ENCODE results near the gene VASH1. TPM values are rescaled to one million over a fixed set of nuclear protein-coding genes. Genes with fewer than 3 reads are reported as not detected.

Gene VASH1
- polyA plus RNA-seq, 3 donors: 2.1 to 24.5 (median 8.7) TPM

Other genes with a start within 250 kb of the VASH1 start
- 10 to 100 TPM in 1 of 3 donors, 1 to 10 TPM in 2; 4.3 to 22.5 (median 6.9) TPM for gene ANGEL1, start 51.4 kb downstream of the VASH1 start, polyA plus RNA-seq
- gene LRRC74A, start 64.9 kb downstream of the VASH1 start, polyA plus RNA-seq: not detected

Measured in adipose tissue (tissue), 3 donors.